ENCODE data around the gene MRM1. TPM values are rescaled to one million over a fixed set of nuclear protein-coding genes. Genes with fewer than 3 reads are reported as not detected.
A peak's percentile ranks its signal among the peaks of the same experiment; 100 is the strongest.

The MRM1 gene
- total RNA-seq, 2 experiments from 2014 or later, result 13.6 to 17.0 TPM

DNA sequence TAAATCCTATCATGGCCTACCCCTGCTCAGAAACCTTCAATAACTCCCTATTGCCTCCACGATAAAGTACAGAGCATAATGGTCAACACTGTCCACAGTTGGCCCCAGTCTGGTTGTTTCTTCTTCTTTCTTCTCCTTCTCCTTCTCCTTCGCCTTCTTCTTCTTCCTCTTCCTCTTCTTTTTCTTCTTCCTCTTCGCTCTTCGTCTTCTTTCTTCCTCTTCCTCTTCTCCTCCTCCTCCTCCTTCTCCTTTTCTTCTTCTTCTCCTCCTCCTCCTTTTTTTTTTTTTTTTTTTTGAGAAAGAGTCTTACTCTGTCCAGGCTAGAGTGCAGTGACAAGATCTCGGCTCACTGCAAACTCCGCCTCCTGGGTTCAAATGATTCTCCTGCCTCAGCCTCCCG is 23.8 kb downstream of the MRM1 start:
- no peak for ATAC-seq
- peaks cover 2% of the 10 kb centered on the region for H3K4me1 Mint-ChIP-seq
- CTCF ChIA-PET, result interaction anchor here (0.6 to 7.0 kb wide), 25 partner anchors 8 to 616 kb away, joined by 3 to 65 read pairs (median 6); partner anchors contain the start of gene MRM1
- no peaks in the 10 kb centered on the region for H3K27me3 Mint-ChIP-seq
- DNase-seq, result no peak
- no peaks in the 10 kb centered on the region for H3K36me3 Mint-ChIP-seq
- no peak overlapping the region for H3K27ac Mint-ChIP-seq
- H3K4me3 Mint-ChIP-seq, result no peak overlapping the region
- H3K9me3 Mint-ChIP-seq (ENCODE audit: low read depth), result no peaks in the 10 kb centered on the region

DNA sequence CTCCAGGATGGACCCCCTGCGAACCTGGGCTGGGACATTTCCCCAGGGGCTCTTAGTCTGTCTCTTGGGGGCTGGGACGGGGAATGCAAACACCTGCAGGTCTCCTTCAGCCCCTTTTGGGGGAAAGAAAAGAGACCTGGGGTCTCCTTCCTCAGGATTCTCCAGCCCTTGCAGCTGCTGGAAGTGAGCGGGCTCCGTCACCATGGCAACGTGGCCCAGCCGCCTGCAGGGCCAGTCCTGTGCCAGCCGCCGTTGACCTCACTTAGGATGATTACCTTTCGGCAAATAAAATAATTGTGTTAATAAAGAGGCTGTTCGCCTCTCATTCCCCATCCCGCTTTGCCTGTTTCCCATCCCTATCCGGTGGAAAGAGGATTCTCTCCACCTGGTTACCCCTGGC is 25.7 kb downstream of the MRM1 start:
- DNase-seq (no peak), ATAC-seq (no peak)
- no peaks in the 10 kb centered on the region for H3K36me3 Mint-ChIP-seq
- CTCF ChIA-PET, result interaction anchor here (1.0 to 7.0 kb wide), 10 partner anchors 12 to 614 kb away, joined by 3 to 65 read pairs (median 17); partner anchors contain the start of gene MRM1
- no peak overlapping the region for H3K4me3 Mint-ChIP-seq
- no peaks in the 10 kb centered on the region for H3K27me3 Mint-ChIP-seq
- H3K27ac Mint-ChIP-seq, result no peak overlapping the region
- no peaks in the 10 kb centered on the region for H3K4me1 Mint-ChIP-seq
- H3K9me3 Mint-ChIP-seq (ENCODE audit: low read depth), result no peaks in the 10 kb centered on the region

DNA sequence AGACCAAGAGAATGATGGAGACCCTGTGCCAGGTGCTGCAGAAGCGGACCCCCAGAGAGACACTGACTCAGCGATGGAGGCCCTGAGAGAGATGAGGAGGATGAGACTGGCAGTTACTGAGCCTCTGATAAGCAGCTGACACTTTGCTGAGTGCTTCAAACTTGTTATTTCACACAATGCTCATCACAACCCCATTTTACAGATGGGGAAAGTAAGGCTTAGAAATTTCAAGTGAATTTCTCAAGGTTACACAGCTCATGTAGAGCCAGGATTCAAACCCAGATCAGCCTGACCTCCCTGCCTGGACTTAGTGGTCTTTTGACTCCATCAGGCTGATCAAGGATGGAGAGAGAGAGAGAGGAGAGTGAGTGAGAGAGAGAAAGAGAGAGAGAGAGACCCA is 27.2 kb downstream of the MRM1 start:
- Mint-ChIP-seq H3K9me3 (ENCODE audit: low read depth) (no peaks in the 10 kb centered on the region), H3K27ac (no peak overlapping the region), H3K36me3 (no peaks in the 10 kb centered on the region), H3K4me3 (no peak overlapping the region), H3K4me1 (no peaks in the 10 kb centered on the region), H3K27me3 (peaks cover 9% of the 10 kb centered on the region)
- ATAC-seq, result no peak
- CTCF ChIA-PET, result interaction anchor here (0.8 to 7.0 kb wide), 18 partner anchors 13 to 745 kb away, joined by 3 to 65 read pairs (median 6); partner anchors contain the start of genes AATF and MRM1
- no peak for DNase-seq

DNA sequence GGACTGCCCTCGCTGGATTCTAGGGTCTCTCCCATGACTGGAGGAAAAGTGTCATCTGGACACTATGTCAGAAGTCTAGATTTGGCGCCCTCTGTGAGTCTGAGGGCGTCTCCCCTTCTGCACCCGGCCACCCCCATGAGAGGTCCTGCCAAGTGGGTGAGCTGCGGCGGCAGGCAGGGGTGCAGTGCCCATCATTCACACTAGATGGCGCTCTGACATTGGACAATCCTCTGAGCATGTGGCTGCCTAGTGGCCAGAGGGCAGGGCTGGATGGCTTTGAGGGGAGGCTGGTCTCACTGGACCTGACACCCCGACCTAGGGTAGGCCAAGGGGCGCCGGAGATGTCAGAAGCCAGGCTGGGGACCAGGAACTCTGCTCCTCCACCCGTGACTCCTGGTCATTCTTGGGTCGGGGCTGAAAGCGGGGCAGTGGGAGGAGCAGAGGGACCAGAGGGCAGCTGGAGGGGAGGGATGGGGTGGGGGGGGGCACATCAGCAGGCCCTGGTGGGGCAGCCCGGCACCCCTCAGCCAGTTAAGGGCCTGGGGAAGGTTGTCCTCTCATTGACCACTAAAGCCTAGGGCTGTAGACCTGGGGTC is 28.0 kb downstream of the MRM1 start:
- Mint-ChIP-seq H3K4me1 (no peaks in the 10 kb centered on the region), H3K4me3 (no peak overlapping the region), H3K27me3 (peaks cover 9% of the 10 kb centered on the region), H3K36me3 (no peaks in the 10 kb centered on the region), H3K9me3 (ENCODE audit: low read depth) (no peaks in the 10 kb centered on the region), H3K27ac (no peak overlapping the region)
- DNase-seq, result peak; percentile 86
- CTCF ChIA-PET, result interaction anchor here (1.0 to 7.0 kb wide), 17 partner anchors 12 to 611 kb away, joined by 3 to 65 read pairs (median 6); partner anchors contain the start of genes AATF and MRM1
- ATAC-seq, result peak; percentile 88

DNA sequence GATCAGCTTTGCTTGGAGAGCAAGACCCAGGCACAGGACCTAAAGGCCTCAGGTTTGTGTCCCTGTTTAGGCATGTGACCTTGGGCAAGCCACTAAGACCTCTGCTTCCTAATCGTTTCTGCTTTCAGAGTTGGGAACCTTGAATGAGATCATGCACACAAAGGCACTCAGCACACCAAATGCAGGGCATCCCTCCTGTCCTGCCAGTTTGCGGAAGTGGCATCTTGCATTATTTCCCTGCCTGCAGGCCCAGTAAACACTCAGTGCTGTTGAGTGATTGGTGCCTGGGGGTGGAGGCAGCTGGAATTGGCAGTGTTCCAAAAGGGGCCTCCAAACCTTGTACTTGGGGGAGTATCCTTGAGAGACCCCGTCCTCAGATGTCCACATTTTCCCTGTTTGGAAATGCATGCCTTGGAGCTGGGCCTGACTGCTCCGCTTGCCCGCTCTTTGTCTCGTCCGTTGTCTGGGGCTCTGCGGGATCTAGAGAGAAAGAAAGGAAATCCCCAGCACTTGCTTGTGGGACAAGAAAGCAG is 28.7 kb downstream of the MRM1 start:
- peaks cover 9% of the 10 kb centered on the region for H3K27me3 Mint-ChIP-seq
- no peak for DNase-seq
- ATAC-seq, result no peak
- no peaks in the 10 kb centered on the region for H3K9me3 Mint-ChIP-seq (ENCODE audit: low read depth)
- H3K4me1 Mint-ChIP-seq, result no peaks in the 10 kb centered on the region
- no peaks in the 10 kb centered on the region for H3K36me3 Mint-ChIP-seq
- CTCF ChIA-PET, result interaction anchor here (1.3 to 7.0 kb wide), 10 partner anchors 12 to 611 kb away, joined by 3 to 65 read pairs (median 18); partner anchors contain the start of gene MRM1
- H3K27ac Mint-ChIP-seq, result no peak overlapping the region
- H3K4me3 Mint-ChIP-seq, result no peak overlapping the region

DNA sequence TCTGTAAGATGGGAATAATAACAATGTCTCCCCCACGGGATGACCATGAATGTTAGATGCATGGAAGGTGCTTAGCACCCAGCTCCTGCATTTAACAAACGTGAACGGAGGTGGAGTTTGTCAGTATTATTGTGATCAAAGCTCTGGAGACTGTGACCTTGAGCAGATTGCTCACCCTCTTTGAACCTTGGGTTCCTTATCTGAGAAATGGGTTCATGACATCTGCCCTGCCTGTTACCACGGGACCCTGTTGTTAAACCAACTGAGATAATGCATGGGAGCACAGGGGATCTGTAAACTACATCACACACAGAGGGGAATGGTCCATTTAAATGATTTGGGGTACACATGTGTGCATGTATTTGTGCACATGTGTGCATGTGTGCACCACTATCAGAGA is 29.6 kb downstream of the MRM1 start:
- ATAC-seq, result no peak
- Mint-ChIP-seq H3K36me3 (no peaks in the 10 kb centered on the region), H3K4me1 (no peaks in the 10 kb centered on the region), H3K27me3 (peaks cover 14% of the 10 kb centered on the region), H3K9me3 (ENCODE audit: low read depth) (no peaks in the 10 kb centered on the region), H3K4me3 (no peak overlapping the region), H3K27ac (no peak overlapping the region)
- no peak for DNase-seq
- CTCF ChIA-PET, result interaction anchor here (1.5 to 6.9 kb wide), 3 partner anchors 45 to 416 kb away, joined by 5 to 56 read pairs (median 17); no protein-coding TSS in a partner anchor

DNA sequence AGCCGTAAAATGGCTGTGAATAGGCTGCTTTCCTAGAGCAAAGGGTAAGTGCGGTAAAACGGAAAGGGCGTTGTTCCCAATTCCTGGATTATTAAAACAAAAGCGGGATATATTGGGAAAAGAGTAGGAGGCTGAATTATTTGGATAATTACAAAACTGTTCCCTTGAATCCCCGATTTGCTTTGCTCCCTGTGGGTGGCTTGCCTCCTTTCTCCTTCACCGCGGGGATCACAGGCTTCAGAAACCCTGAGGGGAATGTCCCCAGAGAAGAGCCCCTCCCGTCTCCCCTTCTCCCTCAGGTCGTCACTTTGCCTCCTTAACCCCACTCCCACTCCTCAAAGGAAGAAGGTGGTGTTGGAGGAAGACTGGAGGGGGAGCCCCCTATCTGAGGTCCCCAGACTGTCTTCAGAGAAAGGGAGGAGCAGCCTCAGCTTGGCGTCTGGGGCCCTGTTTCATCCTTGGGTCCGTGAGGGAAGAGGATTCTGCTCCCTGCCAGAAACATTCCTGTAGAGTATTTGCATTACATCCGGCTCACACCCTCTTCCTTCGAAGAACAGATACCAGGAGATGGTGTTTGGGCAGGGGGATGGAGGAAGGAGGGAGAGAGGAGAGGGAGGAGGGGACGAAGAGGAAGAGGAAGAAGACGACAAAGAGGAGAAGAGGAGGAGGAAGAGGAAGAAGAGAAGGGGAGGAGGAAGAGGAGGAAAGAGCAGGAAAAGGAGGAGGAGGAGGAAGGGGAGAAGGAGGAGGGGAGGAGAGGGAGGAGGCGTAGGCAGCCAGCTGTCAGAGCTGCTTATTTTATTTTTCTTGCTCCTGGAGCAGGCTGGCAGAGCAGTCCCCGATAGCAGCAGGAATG is 31.8 kb downstream of the MRM1 start:
- Mint-ChIP-seq H3K36me3 (no peaks in the 10 kb centered on the region), H3K4me1 (no peaks in the 10 kb centered on the region), H3K4me3 (no peak overlapping the region), H3K9me3 (ENCODE audit: low read depth) (no peaks in the 10 kb centered on the region), H3K27me3 (peaks cover 24% of the 10 kb centered on the region), H3K27ac (no peak overlapping the region)
- CTCF ChIA-PET, result interaction anchor here (1.0 to 1.4 kb wide), 4 partner anchors 9 to 415 kb away, joined by 3 to 5 read pairs (median 4); no protein-coding TSS in a partner anchor
- no peak for DNase-seq
- no peak for ATAC-seq

DNA sequence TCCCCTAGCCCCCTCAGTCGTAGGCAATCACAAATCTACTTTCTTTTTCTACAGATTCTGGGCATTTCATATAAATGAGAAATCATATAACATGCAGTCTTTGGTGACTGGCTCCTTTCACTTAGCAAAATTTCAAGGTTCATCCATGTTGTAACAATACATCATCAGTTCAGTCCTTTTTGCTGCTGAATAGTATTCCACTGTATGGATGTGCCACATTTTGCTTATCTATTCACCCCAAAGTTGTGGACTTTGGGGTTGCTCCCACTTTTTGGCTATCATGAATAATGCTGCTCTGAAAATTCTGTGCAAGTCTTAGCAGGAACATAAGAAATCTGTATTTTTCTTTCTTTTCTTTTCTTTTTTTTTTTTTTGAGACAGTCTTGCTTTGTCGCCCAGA is 39.0 kb downstream of the MRM1 start:
- no peaks in the 10 kb centered on the region for H3K36me3 Mint-ChIP-seq
- CTCF ChIA-PET, result interaction anchor here (1.9 kb wide), 1 partner anchor 14 kb away, joined by 6 read pairs; no protein-coding TSS in a partner anchor
- H3K4me3 Mint-ChIP-seq, result no peak overlapping the region
- DNase-seq (no peak), ATAC-seq (no peak)
- no peak overlapping the region for H3K27ac Mint-ChIP-seq
- H3K27me3 Mint-ChIP-seq, result peaks cover 80% of the 10 kb centered on the region
- peaks cover 17% of the 10 kb centered on the region for H3K4me1 Mint-ChIP-seq
- H3K9me3 Mint-ChIP-seq (ENCODE audit: low read depth), result no peaks in the 10 kb centered on the region

DNA sequence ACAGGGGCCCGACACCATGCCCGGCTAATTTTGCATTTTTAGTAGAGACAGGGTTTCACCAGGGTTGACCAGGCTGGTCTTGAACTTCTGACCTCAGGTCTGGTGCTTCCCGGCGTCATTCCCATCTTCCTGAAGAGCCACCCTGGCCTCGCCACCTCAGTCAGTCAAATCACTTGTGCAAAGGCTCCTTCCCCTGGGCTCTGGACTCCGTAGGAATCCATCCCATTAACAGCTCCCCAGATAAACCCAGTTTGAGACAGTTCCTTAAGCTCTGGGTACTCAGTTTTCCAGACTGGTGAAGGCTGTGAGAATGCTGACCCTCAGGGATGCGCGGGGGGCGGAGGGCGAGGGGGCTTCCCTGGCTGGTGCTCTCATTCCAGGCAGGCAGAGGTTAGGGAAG is 39.5 kb downstream of the MRM1 start:
- Mint-ChIP-seq H3K27ac (no peak overlapping the region), H3K36me3 (no peaks in the 10 kb centered on the region), H3K4me3 (no peak overlapping the region), H3K9me3 (ENCODE audit: low read depth) (no peaks in the 10 kb centered on the region), H3K27me3 (peaks cover 78% of the 10 kb centered on the region), H3K4me1 (peaks cover 17% of the 10 kb centered on the region)
- CTCF ChIA-PET, result interaction anchor here (1.6 to 2.0 kb wide), 5 partner anchors 9 to 65 kb away, joined by 4 to 8 read pairs (median 5); no protein-coding TSS in a partner anchor
- DNase-seq (no peak), ATAC-seq (no peak)

DNA sequence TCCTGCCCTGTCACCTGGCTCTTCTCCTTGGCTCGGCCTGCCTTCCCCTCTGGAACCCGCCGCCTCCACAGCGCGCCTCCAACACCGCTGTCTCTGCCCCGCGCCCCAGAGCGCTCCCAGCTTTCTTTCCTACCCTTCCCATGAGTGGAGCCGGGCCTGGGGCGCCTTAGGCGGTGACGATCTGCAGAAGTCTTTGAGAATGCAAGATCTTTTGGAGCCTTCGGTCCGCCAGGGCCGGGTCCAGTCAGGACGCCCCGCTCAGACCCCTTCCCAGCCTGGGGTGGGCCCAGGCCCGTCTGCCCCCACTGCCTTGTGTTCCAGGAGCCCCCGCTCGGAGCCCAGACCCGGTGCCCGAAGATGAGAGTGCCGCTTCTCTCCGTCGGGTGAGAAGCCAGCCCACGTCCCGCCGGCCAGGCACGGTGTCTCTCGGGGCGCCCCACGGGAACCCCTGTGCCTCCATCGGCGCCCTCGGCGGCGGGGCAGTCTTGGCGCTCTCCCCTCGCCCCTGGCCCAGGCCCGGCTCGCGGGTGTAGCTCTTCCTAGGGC is 40.0 kb downstream of the MRM1 start:
- H3K4me1 Mint-ChIP-seq, result peaks cover 17% of the 10 kb centered on the region
- H3K36me3 Mint-ChIP-seq, result no peaks in the 10 kb centered on the region
- CTCF ChIA-PET, result interaction anchor here (1.6 to 2.0 kb wide), 5 partner anchors 9 to 65 kb away, joined by 4 to 8 read pairs (median 5); no protein-coding TSS in a partner anchor
- no peak for ATAC-seq
- no peak overlapping the region for H3K27ac Mint-ChIP-seq
- H3K4me3 Mint-ChIP-seq, result no peak overlapping the region
- H3K9me3 Mint-ChIP-seq (ENCODE audit: low read depth), result no peaks in the 10 kb centered on the region
- peaks cover 75% of the 10 kb centered on the region for H3K27me3 Mint-ChIP-seq
- no peak for DNase-seq

DNA sequence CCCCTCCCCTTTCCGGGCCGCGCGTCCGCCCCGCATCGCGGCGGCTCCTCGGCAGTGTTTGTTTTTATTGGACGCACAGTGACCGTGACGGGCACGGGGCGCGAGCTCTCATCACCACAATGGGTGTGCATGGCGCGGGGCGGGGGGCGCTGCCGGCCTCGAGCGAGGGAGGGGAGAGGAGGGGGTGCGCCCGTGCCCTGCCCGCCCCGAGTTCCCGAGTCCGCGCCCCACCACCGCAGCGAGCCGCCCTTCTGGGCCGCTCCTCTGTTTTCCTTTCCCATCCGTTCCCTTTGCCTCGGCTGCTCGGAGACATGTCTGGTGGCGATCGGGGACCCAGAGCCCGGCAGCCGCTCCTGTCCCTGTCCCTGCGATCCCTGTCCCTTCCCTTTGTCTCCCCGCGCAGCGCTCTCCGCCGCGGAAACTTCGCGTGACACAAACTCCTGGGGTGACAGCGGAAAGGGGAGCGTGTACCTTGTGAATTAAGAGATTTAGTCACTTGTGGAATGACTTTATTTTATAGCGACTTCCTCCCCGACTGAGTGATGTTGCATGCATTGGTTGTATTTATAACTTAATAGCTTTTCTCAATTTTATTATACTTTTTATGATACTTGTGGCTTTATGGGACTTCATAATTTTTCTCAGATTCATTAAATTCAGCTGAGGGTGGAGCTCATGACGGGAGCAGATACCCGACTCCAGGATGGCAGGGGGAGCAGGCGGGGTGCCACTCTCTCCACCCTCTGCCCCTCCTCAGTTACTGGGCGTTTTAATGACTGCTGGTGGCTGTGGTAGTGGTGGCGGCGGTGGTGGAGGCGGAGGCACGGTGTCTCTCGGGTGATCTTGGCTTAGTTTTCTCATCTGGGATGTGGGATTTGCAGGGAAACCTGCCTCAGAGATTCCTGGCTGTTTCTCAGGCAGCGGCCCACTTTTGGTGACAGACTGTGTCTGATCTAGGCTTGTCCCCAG is 40.8 kb downstream of the MRM1 start:
- peaks cover 73% of the 10 kb centered on the region for H3K27me3 Mint-ChIP-seq
- H3K9me3 Mint-ChIP-seq (ENCODE audit: low read depth), result no peaks in the 10 kb centered on the region
- H3K36me3 Mint-ChIP-seq, result no peaks in the 10 kb centered on the region
- DNase-seq (no peak), ATAC-seq (peak; percentile 41)
- H3K4me1 Mint-ChIP-seq, result peaks cover 17% of the 10 kb centered on the region
- peak overlapping the region; percentile 49 for H3K4me3 Mint-ChIP-seq
- CTCF ChIA-PET, result interaction anchor here (1.0 to 2.0 kb wide), 6 partner anchors 10 to 64 kb away, joined by 3 to 8 read pairs (median 5); no protein-coding TSS in a partner anchor
- H3K27ac Mint-ChIP-seq, result no peak overlapping the region

DNA sequence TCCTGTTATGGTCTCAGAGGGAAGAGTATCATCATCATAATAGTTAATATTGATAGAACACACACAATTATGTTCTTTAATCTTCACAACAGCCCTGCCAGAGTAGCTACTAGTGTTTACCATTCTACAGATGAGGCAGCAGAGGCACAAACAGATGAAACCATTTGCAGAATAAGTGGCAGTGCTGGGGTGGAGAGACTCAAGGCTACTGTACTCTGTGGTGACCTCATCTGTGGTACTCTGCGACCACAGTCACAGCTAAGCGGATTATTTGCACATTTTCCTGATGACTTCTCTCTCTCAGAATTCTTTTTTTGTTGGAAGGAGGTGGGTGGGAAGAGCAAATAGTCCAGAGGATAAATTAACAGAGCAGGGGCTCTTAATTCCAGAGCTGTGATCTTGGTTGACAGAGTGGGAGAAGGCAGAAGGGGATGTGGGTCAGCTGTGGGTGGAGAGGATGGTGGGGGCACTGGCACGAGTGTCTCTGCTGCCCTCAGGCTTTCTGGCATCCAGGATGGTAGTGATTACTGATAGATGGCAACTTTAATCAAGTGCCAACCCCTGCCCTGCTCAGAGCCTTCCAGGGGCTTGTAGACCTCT is 41.8 kb downstream of the MRM1 start:
- H3K4me3 Mint-ChIP-seq, result peak overlapping the region; percentile 49
- peak; percentile 44 for ATAC-seq
- H3K27ac Mint-ChIP-seq, result no peak overlapping the region
- no peaks in the 10 kb centered on the region for H3K36me3 Mint-ChIP-seq
- H3K9me3 Mint-ChIP-seq (ENCODE audit: low read depth), result no peaks in the 10 kb centered on the region
- peaks cover 17% of the 10 kb centered on the region for H3K4me1 Mint-ChIP-seq
- no peak for DNase-seq
- H3K27me3 Mint-ChIP-seq, result peaks cover 71% of the 10 kb centered on the region
- CTCF ChIA-PET, result interaction anchor here (1.0 kb wide), 1 partner anchor 40 kb away, joined by 3 read pairs; no protein-coding TSS in a partner anchor

All from activated CD8-positive, alpha-beta memory T cell treated with anti-CD3 and anti-CD28 coated beads, Interleukin-2, amount 10 ng/mL, durations not matched to agents 7 days and 5 days (primary cell).